ENCODE data around the gene POU1F1. TPM values are rescaled to one million over a fixed set of nuclear protein-coding genes. Genes with fewer than 3 reads are reported as not detected.

The POU1F1 gene
- total RNA-seq, 4 donors from 2014 or later = not detected

GRCh38 chr3:87269723-87270122 lies 6.7 kb downstream of the POU1F1 start:
- TF ChIP-seq POLR2A (IDR thresholded peaks at IDR 0.05) = no peak
- TF ChIP-seq POLR2AphosphoS5 (IDR thresholded peaks at IDR 0.05) = no peak
- TF ChIP-seq EP300 (IDR thresholded peaks at IDR 0.05) = no peak
- no peak for TF ChIP-seq CTCF (IDR thresholded peaks at IDR 0.05)
- Histone ChIP-seq H3K4me1 (no peaks in the 10 kb centered on the region), H3K4me3 (no peak overlapping the region), H3K27me3 (no peaks in the 10 kb centered on the region), H3K36me3 (no peaks in the 10 kb centered on the region), H3K27ac (no peak overlapping the region), H3K9me3 (no peaks in the 10 kb centered on the region)
- DNase-seq (ENCODE audit: low spot score in 2 of 2) = no peak

- no peak for TF ChIP-seq POLR2AphosphoS5 (IDR thresholded peaks at IDR 0.05)
- TF ChIP-seq CTCF (IDR thresholded peaks at IDR 0.05) = no peak
- no peak for TF ChIP-seq EP300 (IDR thresholded peaks at IDR 0.05)
- TF ChIP-seq POLR2A (IDR thresholded peaks at IDR 0.05) = no peak
- H3K27me3 ChIP-seq = no peaks in the 10 kb centered on the region
- H3K27ac ChIP-seq = no peak overlapping the region
- H3K4me3 ChIP-seq = no peak overlapping the region
- no peaks in the 10 kb centered on the region for H3K36me3 ChIP-seq
- no peak for DNase-seq (ENCODE audit: low spot score in 2 of 2)
- H3K4me1 ChIP-seq = no peaks in the 10 kb centered on the region
- H3K9me3 ChIP-seq = no peaks in the 10 kb centered on the region
- WGBS = 85% methylated on average over 4 of the region's 4 CpGs
These were observed 7.7 kb downstream of the POU1F1 start for GRCh38 chr3:87268646-87269211.

- no peak overlapping the region for H3K4me3 ChIP-seq
- no peaks in the 10 kb centered on the region for H3K9me3 ChIP-seq
- DNase-seq (ENCODE audit: low spot score in 2 of 2) = no peak
- H3K4me1 ChIP-seq = no peaks in the 10 kb centered on the region
- H3K27ac ChIP-seq = no peak overlapping the region
- no peak for TF ChIP-seq POLR2AphosphoS5 (IDR thresholded peaks at IDR 0.05)
- 88% methylated on average over 8 of the region's 8 CpGs for WGBS
- H3K36me3 ChIP-seq = no peaks in the 10 kb centered on the region
- no peaks in the 10 kb centered on the region for H3K27me3 ChIP-seq
These were observed 8.3 kb downstream of the POU1F1 start for GRCh38 chr3:87267953-87268645.

GRCh38 chr3:87261925-87262324 lies 14.5 kb downstream of the POU1F1 start:
- no peaks in the 10 kb centered on the region for H3K36me3 ChIP-seq
- TF ChIP-seq EP300 (IDR thresholded peaks at IDR 0.05) (no peak), CTCF (IDR thresholded peaks at IDR 0.05) (no peak), POLR2A (IDR thresholded peaks at IDR 0.05) (no peak), POLR2AphosphoS5 (IDR thresholded peaks at IDR 0.05) (no peak)

GRCh38 chr3:87260270-87260669 lies 16.1 kb downstream of the POU1F1 start:
- H3K4me1 ChIP-seq = no peaks in the 10 kb centered on the region
- WGBS = 37% methylated on average over 4 of the region's 4 CpGs
- no peaks in the 10 kb centered on the region for H3K27me3 ChIP-seq
- no peaks in the 10 kb centered on the region for H3K36me3 ChIP-seq
- no peak overlapping the region for H3K4me3 ChIP-seq
- peak in 1 of 2 donors; percentile 56 for TF ChIP-seq CTCF (IDR thresholded peaks at IDR 0.05)
- TF ChIP-seq POLR2A (IDR thresholded peaks at IDR 0.05) = no peak
- no peak for DNase-seq (ENCODE audit: low spot score in 2 of 2)
- H3K9me3 ChIP-seq = no peaks in the 10 kb centered on the region
- H3K27ac ChIP-seq = no peak overlapping the region

More at GRCh38 chr3:87261925-87262324, 14.5 kb downstream of the POU1F1 start:
- no peak for DNase-seq (ENCODE audit: low spot score in 2 of 2)
- Histone ChIP-seq H3K9me3 (no peaks in the 10 kb centered on the region), H3K4me3 (no peak overlapping the region), H3K27ac (no peak overlapping the region), H3K27me3 (no peaks in the 10 kb centered on the region), H3K4me1 (no peaks in the 10 kb centered on the region)
- 56% methylated on average over 2 of the region's 2 CpGs for WGBS

All from suprapubic skin (tissue), 4 donors.